GM19397 (cell line): ENCODE data around the gene GABBR2.

Source experiments
- ATAC-seq: cut with Tn5 transposase; IDR thresholded peaks from one replicate; pipeline ENCODE4 v1.9.1; 2021; ENCODE audit warnings: mild to moderate bottlenecking, moderate library complexity; ENCODE audit not compliant: unreplicated experiment

Gene GABBR2

DNA sequence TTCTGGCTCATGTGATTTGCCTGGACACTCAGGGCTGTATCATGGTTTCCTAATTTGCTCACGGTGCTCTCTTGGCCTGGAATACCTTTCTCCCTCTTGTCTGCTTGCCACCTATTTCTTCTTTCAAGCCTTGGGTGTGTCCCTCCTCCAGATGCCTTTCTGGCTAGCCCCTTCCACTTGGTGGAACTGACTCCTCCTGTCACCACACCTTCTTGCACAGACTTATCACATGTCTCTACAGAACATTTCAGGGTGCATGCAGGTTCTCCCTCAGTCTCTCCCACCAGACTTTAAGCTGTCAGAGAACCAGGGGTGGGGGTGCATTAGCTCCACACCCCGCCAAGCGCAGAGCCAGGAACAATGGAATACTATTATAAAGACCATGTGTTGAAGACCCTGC, 455.2 kb downstream of the GABBR2 start:
- no peak for ATAC-seq

DNA sequence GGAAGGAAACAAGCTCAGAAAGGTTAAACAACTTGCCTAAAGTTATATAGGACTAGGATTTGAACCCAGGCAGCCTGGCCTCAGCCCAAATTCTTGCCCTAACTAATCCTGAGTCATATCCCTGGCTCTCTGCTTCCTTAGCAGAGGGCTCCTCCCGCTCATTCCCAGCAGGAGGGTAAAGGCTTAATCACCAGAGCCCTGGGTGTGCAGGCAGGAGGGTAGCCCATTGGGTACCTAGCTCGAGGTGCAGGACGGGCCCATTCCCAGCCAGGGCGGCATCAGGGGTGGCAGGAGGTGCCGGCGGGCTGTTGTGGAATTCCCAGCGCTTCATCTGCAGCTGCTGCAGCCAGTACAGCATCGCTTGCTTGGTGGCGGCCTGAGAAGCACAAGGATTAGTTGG, 457.2 kb downstream of the GABBR2 start:
- ATAC-seq: no peak

DNA sequence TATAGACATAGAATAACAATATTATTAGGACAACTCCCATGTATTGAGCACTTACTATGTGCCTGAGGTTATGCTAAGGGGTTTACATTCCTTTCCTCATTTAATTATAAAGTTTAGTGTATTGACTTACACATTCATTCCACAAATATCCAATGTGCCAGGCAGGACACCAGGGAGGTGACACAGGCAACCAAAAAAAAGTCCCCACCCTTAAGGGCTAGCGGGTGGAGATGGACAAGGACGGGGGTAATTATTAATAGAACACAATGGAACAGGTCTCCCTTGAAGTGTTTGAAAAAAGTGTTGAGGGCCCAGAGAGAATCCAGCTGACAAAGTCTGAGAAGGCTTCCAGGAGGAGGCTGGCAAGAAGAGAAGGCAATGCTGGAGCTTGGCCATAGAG, 459.0 kb downstream of the GABBR2 start:
- ATAC-seq: no peak

DNA sequence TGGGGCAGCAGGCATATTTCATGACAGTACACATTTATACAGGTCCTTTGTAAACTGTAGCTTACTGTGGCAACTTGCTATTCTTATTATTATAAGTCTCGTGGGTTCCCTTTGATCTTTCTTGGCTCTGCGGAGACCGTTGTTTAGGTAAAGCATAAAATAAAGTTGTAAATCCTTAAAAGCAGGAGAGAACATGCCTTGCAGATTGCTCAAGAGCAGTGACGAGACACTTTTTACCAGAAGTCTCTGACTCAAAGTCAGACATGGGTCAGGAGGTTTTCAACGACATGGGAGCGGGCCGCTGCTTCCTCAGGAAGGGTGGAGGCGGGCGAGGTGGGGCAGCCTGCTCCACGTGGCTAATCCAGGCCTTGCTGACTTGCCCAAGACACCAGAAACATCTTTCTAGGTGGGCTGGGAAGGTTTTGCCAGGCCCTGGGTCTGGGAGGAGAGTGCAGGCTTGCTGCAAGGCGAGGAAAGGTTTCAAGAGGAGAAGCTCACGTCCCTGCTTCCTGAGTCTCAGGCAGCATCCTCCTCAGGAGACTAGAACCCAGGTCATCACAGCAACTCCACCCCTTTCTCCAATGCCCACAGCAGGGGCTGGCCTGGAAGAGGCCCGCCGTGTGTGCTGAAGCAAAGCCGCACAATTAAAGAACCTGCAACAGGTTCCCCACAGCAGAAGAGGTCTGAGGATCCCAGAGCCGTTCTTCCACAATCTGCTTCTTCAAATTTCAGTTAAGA, 459.8 kb downstream of the GABBR2 start:
- no peak for ATAC-seq

DNA sequence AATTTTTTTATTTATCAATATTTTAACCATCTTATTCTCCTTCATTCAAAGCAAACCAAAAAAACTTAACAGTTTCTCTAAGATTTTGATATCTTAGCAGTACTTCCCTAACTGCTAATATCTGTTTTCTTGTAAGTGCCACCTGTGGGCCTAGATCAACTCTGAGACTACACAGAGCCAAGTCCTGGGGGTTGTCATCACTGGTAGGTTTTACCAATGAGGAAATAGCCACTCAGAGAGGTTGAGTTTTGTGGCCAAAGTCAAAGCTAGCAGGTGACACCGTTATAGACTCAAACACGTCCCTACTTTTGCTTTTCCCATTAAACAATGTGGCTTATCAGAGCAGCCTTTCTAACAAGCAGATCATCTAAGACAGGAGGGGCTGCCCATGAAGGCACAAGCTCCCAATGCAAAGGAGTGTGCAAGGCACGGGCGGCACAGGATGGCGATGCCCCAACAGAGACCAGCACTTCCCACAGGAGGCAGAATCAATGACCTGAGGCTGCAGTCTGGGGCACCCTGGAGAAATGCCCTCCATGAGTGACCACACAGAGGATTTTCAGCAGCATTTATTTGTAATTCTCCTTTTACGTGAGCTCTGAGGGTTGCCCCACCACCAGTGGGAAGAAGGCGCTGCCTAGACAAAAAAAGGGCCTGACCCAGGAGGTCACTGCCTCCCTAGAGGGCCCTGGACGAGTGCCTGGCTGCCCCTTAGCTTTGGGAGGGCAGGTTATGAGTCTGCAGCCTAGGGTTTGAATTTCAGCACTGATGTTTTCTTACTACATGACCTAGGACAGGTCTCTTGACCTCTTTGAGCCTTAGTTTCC, 460.7 kb downstream of the GABBR2 start:
- ATAC-seq: no peak

DNA sequence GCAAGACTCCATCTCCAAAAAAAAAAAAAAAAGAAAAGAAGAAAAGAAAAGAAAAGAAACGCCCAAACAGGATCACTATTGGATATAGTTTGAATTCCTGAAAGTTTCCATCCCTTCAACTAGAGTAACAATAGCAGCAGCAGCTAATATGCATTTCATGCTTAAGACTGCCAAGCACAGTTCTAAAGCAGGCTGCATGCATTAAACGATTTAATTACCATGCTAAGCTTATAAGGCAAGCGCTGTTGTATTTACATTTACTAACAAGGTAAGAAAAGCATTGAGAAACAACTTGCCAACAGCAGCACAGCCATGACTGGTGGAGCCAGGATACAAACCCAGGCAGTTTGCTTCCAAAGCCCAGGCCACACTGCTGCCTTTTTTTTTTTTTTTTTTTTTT, 466.3 kb downstream of the GABBR2 start:
- ATAC-seq: no peak

DNA sequence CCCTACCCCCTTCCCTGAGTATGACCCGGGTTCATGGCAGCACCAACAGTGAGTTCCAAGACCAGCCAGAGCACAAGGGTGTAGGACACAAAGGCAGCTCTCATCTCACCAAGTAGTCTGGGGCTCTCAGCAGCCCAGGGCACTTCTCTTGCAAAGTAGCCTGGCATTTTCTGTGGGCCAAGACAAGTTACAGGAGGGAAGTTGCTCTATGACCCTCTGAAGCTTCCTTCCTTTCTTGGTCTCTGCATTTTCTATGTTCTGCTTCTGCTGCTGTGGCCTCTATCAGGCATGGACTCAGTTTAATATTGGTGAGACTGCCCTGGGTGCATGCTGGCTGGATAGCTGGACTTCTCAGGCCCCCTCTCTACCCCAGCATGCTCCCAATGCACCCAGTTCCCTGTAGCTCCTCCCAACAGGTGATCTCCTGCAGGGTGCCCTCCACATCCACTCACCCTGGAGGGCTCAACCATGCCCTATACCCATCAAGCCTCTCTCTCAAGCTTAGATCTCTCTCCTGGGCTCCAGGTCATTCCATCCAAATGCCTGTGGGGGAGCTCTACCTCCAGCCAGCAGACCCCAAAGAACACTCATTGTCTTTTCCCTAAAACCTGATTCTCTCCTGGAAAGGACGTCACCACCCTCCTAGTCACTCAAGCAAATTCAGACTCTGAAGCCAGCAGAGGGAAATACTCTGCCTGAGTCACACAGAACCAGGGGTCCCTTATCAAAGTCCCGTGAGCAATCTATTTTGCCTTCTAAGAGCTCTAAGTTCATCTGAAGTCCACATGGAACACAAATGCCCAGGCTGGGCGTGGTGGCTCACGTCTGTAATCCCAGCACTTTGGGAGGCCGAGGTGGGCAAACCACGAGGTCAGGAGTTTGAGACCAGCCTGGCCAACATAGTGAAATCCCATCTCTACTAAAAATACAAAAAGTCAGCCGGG, 467.1 kb downstream of the GABBR2 start:
- ATAC-seq: no peak

DNA sequence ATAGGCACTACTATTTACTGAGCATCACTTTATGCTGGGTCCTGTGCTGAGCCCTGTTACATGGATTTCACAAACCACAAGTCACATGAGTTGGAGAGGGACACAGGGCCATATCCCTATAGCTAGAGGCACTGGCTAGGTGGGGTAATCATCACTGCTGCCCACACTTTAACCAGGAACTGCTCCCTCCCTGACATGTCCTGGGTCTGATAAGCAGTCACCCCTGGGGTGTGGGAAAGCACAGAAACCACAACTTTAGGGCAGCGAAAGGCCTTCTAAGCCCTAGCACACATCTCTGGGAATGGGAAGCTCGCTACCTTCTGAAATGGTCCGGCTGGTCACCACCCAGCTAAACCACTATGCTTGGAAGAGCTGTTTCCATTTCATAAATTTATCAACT, 468.3 kb downstream of the GABBR2 start:
- ATAC-seq: no peak
